Mammary epithelial cell (primary cell): ENCODE results near the gene PODXL2.

Experiments
- CTCF ChIP-seq, 2 donors: IDR thresholded peaks in 1 of 2; conservative IDR thresholded peaks in 1 of 2; 2 replicates each; pipeline ENCODE4 v1.5.1; 2011 to 2012; ENCODE audit warnings: inconsistent platforms in 2 of 2, low read length in 2 of 2, mild to moderate bottlenecking in 2 of 2, control low read depth in 1 of 2, low read depth in 1 of 2; ENCODE audit not compliant: insufficient read depth in 1 of 2; ENCODE audit errors: extremely low read depth in 1 of 2
- EZH2 ChIP-seq: IDR thresholded peaks from 2 replicates; pipeline ENCODE4 v1.6.1; 2012; ENCODE audit warnings: low read length, inconsistent platforms, borderline replicate concordance

GRCh38 chr3:127598841-127599570, 30.0 kb upstream of the PODXL2 start:
- TF ChIP-seq CTCF (conservative IDR thresholded peaks at IDR 0.05 in 1 of 2, IDR thresholded peaks at IDR 0.05 in 1 of 2; ENCODE audit: extremely low read depth in 1 of 2, insufficient read depth in 1 of 2, low read depth in 1 of 2, low read length in 2 of 2) (no peak), EZH2 (no peak)
